Stimulated activated CD4-positive, alpha-beta T cell treated with anti-CD3 and anti-CD28 coated beads, Interleukin-2, amount 100 ng/mL, for 48 hours (primary cell): Measurements from ENCODE around the gene CFB.
"Not testable (repeated sequence)": the region's sequence is repeated elsewhere in the genome, so short reads cannot be mapped to it uniquely, and the experiment has no call there.

Experiments used
- DNase-seq, 2 donors: peaks; one replicate each; pipeline ENCODE4 v3.0.0-alpha.2; 2020

CFB gene

GRCh38 chr6:31971993-31972708 is 26.3 kb downstream of the CFB start, which contains the start of gene DXO:
DXO (minus strand) TSS chr6:31972138; CDS start chr6:31971675, 463 bp downstream.
- DNase-seq, result peak; percentile 94 to 96

- DNase-seq, result no peak
Measured at GRCh38 chr6:31972709-31973350, 26.9 kb downstream of the CFB start.

GRCh38 chr6:31976065-31976464 is 30.2 kb downstream of the CFB start:
- DNase-seq, result not testable (repeated sequence)

GRCh38 chr6:31977816-31978431 is 32.0 kb downstream of the CFB start:
- no peak for DNase-seq

- no peak for DNase-seq
Measured at GRCh38 chr6:31978831-31979230, 32.9 kb downstream of the CFB start.

GRCh38 chr6:31979238-31979898 is 33.5 kb downstream of the CFB start:
- DNase-seq, result no peak

GRCh38 chr6:31980195-31980876 is 34.4 kb downstream of the CFB start:
- not testable (repeated sequence) for DNase-seq

GRCh38 chr6:31980998-31981397 is 35.1 kb downstream of the CFB start:
- DNase-seq, result not testable (repeated sequence)

GRCh38 chr6:31981744-31982143 is 35.8 kb downstream of the CFB start, which contains the start of gene C4A:
C4A (plus strand) TSS chr6:31982057; CDS start chr6:31982108, 51 bp downstream.
- not testable (repeated sequence) for DNase-seq

- DNase-seq, result not testable (repeated sequence)
Measured at GRCh38 chr6:31989363-31989762, 43.5 kb downstream of the CFB start.

GRCh38 chr6:31994421-31994820 is 48.5 kb downstream of the CFB start:
- DNase-seq, result not testable (repeated sequence)

- DNase-seq, result not testable (repeated sequence)
Measured at GRCh38 chr6:31996385-31996784, 50.5 kb downstream of the CFB start.
